Activated T-cell treated with anti-CD3 and anti-CD28 coated beads, Interleukin-2, amount 50 U/mL, for 24 hours (primary cell): Measurements from ENCODE around the gene PIK3CB.
"Not testable (repeated sequence)": the region's sequence is repeated elsewhere in the genome, so short reads cannot be mapped to it uniquely, and the experiment has no call there.

Source experiments
- DNase-seq: peaks from one replicate; pipeline ENCODE4 v3.0.0-alpha.2; 2020
- H3K27ac Mint-ChIP-seq: 2 replicates; pipeline ENCODE4 v1.8.0; 2020; ENCODE audit warnings: mild to moderate bottlenecking, mixed read lengths
- H3K27me3 Mint-ChIP-seq: 2 replicates; pipeline ENCODE4 v1.8.0; 2020; ENCODE audit warnings: mixed read lengths
- H3K36me3 Mint-ChIP-seq: 2 replicates; pipeline ENCODE4 v1.8.0; 2020; ENCODE audit warnings: low read depth, mixed read lengths
- H3K4me1 Mint-ChIP-seq: 2 replicates; pipeline ENCODE4 v1.8.0; 2020; ENCODE audit warnings: low read depth, mixed read lengths
- H3K4me3 Mint-ChIP-seq: 2 replicates; pipeline ENCODE4 v1.8.0; 2020; ENCODE audit warnings: mild to moderate bottlenecking, moderate library complexity, mixed read lengths
- H3K9me3 Mint-ChIP-seq: 2 replicates; pipeline ENCODE4 v1.8.0; 2020; ENCODE audit warnings: mixed read lengths

The PIK3CB gene

DNA sequence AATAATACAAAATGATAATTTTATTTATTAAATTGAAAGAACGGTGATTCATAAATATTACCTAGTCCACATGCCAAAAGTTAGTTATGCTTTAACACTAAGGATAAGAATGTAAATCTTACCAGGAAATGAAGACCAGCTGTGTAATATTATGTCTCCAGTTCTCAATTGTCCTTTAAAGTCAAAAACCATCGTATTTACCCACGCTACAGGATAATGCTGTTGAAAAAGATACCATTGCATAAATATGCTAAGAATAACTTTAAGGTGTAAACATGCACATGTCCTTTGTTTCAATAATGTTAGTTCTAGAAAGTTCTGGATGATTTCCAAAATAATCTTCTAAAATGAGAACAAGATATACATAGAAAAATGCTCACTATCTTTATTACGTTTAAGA lies 122.6 kb downstream of the PIK3CB start:
- H3K9me3 Mint-ChIP-seq = no peaks in the 10 kb centered on the region

DNA sequence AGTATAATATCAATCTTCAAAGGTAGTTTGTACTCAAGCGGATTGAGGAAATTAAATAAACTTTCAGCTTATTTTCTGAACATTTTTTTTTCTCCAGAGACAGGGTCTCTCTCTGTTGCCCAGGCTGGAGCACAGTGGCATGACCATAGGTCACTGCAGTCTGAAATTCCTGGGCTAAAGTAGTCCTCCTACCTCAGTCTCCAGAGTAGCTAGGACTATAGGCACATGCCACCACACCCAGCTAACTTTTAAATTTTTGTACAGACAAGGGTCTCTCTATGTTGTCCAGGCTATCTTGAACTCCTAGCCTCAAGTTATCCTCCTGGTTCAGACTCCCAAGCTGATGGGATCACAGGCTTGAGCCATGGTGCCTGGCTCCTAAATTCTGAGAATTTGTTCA lies 129.1 kb downstream of the PIK3CB start:
- Mint-ChIP-seq H3K27me3 (no peaks in the 10 kb centered on the region), H3K9me3 (no peaks in the 10 kb centered on the region), H3K36me3 (peaks cover 40% of the 10 kb centered on the region), H3K4me3 (no peak overlapping the region), H3K4me1 (no peaks in the 10 kb centered on the region), H3K27ac (no peak overlapping the region)
- DNase-seq = no peak

More for the DNA sequence above, 122.6 kb downstream of the PIK3CB start:
- no peaks in the 10 kb centered on the region for H3K4me1 Mint-ChIP-seq
- peaks cover 39% of the 10 kb centered on the region for H3K36me3 Mint-ChIP-seq
- DNase-seq = no peak
- no peak overlapping the region for H3K27ac Mint-ChIP-seq
- H3K27me3 Mint-ChIP-seq = no peaks in the 10 kb centered on the region
- no peak overlapping the region for H3K4me3 Mint-ChIP-seq

DNA sequence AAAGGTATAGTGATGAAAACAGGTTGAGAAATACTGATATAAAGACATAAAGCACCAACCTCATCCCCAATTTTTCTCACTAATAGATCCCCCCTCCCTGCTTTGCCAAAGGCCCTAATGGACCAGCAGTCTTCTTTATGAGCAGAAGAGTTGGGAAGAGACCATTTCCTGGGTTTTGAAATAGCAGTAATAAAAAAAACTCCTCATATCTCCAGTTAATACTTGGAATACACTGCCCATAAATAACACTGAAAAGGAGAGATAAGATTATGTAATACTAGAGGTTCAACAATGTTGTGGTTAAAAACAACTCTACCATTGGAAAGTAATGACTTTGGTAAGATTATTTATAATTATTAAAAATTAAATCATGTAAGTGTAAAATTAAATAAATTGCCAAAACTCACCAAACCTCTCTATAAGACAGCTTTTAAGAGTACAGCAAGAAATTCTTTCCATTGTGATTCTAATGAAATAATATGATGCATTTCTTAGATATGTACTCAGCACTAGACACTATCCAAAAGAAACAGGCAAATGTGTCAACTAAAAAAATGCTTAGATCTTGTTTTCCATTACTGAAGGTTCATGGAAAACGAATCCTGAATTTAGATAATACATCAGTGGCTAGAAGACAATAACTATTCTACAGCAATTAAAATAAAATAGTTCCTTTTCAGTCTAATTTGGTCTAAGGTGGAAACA lies 137.9 kb downstream of the PIK3CB start:
- no peak for DNase-seq
- Mint-ChIP-seq H3K36me3 (peaks cover 53% of the 10 kb centered on the region), H3K4me1 (no peaks in the 10 kb centered on the region), H3K4me3 (no peak overlapping the region), H3K27ac (no peak overlapping the region), H3K9me3 (no peaks in the 10 kb centered on the region), H3K27me3 (no peaks in the 10 kb centered on the region)

DNA sequence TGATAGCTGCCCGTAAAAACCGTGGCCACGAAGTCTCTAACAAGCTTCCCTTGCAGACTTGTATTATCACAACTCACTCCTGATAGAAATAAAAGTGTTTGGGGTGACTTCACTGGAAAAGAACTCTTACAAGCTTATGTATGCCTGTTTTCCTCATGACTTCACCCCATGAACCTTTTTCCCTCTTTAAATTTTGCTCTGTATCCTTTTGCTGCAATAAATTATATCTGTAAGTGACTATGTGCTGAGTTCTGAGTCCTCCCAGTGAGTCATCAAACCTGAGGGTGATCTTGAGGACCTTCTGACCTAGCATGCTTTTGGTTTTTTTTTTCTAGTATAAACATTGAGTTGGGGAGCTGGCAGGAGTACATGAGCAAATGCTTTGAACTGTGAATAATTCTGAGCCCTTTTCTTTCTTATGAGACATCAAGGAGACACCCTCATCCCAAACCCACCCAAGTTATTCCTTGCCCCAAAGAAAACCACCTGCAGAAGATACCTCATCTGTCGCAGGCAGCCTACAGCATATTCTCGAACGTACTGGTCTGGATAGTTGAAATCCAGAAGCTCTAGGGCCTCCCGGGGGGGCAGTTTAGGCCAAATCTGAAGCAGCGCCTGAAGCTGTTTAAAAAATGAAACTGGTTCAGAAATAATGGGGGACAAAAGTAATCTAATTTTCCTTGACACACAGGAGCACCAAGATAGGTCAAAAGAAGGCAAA lies 140.3 kb downstream of the PIK3CB start:
- no peaks in the 10 kb centered on the region for H3K27me3 Mint-ChIP-seq
- H3K4me3 Mint-ChIP-seq = no peak overlapping the region
- no peaks in the 10 kb centered on the region for H3K4me1 Mint-ChIP-seq
- H3K27ac Mint-ChIP-seq = no peak overlapping the region
- peaks cover 50% of the 10 kb centered on the region for H3K36me3 Mint-ChIP-seq
- DNase-seq = no peak
- no peaks in the 10 kb centered on the region for H3K9me3 Mint-ChIP-seq

DNA sequence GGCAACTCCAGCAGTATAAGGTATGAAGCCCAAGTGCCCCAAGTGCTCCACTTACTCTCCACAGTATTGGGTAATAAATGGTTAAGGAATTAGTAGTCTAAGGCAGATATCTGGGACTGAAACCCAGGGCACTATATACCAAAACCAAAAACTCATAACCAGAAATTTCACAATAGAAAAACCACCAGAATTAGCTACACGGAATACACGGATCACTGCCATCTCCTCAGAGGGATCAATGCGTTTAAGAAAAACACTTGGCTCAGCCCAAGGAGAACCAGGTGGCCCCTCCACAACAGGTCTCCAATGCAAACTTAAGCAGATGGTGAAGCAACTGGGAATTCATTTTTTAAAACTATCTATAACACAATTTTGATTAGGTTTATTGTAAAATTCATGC lies 142.6 kb downstream of the PIK3CB start:
- H3K36me3 Mint-ChIP-seq = peaks cover 51% of the 10 kb centered on the region
- no peaks in the 10 kb centered on the region for H3K27me3 Mint-ChIP-seq
- no peaks in the 10 kb centered on the region for H3K9me3 Mint-ChIP-seq
- no peak overlapping the region for H3K4me3 Mint-ChIP-seq
- no peak overlapping the region for H3K27ac Mint-ChIP-seq
- DNase-seq = no peak
- peaks cover 6% of the 10 kb centered on the region for H3K4me1 Mint-ChIP-seq

DNA sequence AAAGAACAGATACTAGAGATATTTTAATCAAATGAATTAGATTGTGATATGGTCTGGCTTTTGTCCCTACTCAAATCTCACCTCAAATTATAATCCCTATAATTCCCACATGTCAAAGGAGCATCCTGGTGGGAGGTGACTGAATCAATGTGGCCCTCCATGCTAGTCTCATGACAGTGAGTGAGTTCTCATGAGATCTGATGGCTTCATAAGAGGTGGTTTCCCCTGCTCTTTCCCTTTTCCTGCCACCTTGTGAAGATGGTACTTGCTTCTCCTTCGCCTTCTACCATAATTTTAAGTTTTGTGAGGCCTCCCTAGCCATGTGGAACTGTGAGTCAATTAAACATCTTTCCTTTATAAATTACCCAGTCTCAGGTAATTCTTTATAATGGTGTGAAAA lies 143.4 kb downstream of the PIK3CB start:
- H3K4me1 Mint-ChIP-seq = peaks cover 14% of the 10 kb centered on the region
- H3K4me3 Mint-ChIP-seq = no peak overlapping the region
- no peaks in the 10 kb centered on the region for H3K9me3 Mint-ChIP-seq
- H3K36me3 Mint-ChIP-seq = peaks cover 57% of the 10 kb centered on the region
- no peak for DNase-seq
- H3K27ac Mint-ChIP-seq = peak overlapping the region; percentile 24
- no peaks in the 10 kb centered on the region for H3K27me3 Mint-ChIP-seq

DNA sequence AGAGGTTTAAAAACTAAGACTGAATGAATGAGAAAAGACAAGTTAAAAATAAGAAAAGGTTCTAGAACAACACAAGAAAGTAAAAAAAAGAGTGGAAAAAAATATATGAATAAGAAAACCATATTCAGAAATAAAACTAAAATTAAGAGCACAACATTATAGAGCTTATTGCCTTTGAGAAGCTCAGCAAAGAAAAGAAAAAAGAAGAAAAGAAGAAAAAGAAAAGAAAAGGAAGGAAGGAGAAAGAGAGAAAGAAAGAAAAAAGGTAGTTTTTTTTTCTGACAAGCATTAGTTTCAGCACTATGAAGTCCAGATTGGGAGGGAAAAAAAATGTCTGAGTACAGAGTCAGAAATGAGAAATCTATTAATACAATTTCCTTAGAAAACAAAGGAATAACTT lies 144.7 kb downstream of the PIK3CB start:
- H3K27me3 Mint-ChIP-seq = no peaks in the 10 kb centered on the region
- H3K4me3 Mint-ChIP-seq = no peak overlapping the region
- no peak overlapping the region for H3K27ac Mint-ChIP-seq
- DNase-seq = no peak
- H3K4me1 Mint-ChIP-seq = peaks cover 14% of the 10 kb centered on the region
- H3K9me3 Mint-ChIP-seq = no peaks in the 10 kb centered on the region
- peaks cover 60% of the 10 kb centered on the region for H3K36me3 Mint-ChIP-seq

DNA sequence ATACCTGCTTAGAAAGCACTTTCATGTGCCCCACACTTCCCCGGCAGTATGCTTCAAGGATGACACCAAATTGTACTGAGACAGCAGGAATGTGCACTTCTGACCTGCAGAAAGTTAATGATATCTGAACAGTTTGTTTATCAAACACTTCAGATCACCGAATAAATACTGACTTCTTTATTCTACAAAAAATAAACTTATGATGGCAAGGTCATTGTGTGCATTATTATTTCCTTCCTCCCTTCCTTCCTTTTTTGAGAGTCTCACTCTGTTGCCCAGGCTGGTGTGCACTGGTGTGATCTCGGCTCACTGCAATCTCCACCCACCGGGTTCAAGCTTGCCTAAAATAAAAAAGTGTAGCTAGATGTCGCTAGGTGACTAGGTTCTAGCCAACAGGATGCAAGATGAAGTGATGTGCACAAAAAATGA lies 145.8 kb downstream of the PIK3CB start:
- Mint-ChIP-seq H3K4me3 (no peak overlapping the region), H3K36me3 (peaks cover 54% of the 10 kb centered on the region), H3K27ac (no peak overlapping the region), H3K4me1 (peaks cover 14% of the 10 kb centered on the region), H3K9me3 (no peaks in the 10 kb centered on the region), H3K27me3 (no peaks in the 10 kb centered on the region)
- DNase-seq = no peak

DNA sequence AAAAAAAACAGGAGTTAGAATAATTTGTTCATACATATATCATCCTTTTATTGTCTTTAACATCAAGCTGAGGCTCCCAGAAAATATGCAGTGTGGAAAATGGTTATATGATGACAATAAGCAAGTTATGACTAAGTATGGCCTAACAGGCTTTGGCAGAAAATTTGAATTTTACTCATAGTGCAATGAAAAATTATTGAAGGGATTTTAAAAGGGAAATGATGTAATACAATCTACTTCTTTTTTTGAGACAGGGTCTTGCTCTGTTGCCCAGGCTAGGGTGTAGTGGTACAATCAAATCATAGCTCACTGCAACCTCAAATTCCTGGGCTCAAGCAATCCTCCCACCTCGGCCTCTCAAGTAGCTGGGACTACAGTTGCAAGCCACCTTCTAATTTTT lies 147.5 kb downstream of the PIK3CB start:
- H3K27ac Mint-ChIP-seq = peak overlapping the region; percentile 89
- DNase-seq = no peak
- peaks cover 14% of the 10 kb centered on the region for H3K4me1 Mint-ChIP-seq
- H3K4me3 Mint-ChIP-seq = no peak overlapping the region
- H3K36me3 Mint-ChIP-seq = peaks cover 61% of the 10 kb centered on the region
- H3K27me3 Mint-ChIP-seq = no peaks in the 10 kb centered on the region
- H3K9me3 Mint-ChIP-seq = no peaks in the 10 kb centered on the region

DNA sequence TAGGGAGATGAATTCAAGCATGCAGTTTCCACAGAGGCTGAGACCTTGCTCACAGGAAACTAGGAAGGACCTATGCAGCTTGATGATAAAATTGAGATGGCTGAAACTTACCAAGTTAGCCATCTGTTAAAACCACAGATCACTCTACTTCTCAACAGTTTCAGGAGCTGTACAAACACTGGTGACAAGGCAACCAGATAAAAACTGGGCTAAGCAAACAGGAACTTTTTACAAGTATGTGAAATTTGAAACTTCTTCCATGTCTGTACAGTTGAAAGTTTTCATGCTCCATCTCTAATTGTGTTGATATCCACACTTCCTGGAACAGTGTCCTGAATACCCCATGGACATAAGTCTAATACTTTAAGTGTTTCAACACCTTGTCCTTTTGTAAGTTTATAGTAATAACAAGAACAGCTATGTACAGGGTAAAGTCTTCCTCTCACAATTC lies 147.9 kb downstream of the PIK3CB start:
- H3K9me3 Mint-ChIP-seq = no peaks in the 10 kb centered on the region
- no peak overlapping the region for H3K4me3 Mint-ChIP-seq
- H3K27me3 Mint-ChIP-seq = no peaks in the 10 kb centered on the region
- DNase-seq = no peak
- H3K36me3 Mint-ChIP-seq = peaks cover 61% of the 10 kb centered on the region
- H3K27ac Mint-ChIP-seq = peak overlapping the region; percentile 89
- peaks cover 14% of the 10 kb centered on the region for H3K4me1 Mint-ChIP-seq

DNA sequence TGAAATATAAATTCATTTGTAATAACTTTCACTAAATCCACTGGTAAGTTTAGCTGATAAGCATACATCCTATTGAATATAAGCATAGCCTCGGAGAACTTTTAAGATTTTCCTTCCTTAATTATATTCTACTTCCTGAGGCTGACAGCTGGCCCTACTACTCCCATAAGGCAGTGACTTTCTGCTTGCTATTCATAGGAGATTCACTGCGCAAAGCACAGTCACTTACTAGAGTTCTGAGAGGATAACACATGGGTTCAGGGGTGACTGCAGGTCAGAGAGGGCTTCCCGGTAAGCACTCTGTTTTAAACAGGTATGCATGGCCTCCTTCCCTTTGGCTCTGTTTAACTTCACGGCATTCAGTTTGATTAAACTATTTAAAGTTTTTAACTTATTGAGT lies 150.3 kb downstream of the PIK3CB start:
- H3K4me3 Mint-ChIP-seq = no peak overlapping the region
- peaks cover 14% of the 10 kb centered on the region for H3K4me1 Mint-ChIP-seq
- H3K9me3 Mint-ChIP-seq = no peaks in the 10 kb centered on the region
- no peak for DNase-seq
- no peaks in the 10 kb centered on the region for H3K27me3 Mint-ChIP-seq
- no peak overlapping the region for H3K27ac Mint-ChIP-seq
- H3K36me3 Mint-ChIP-seq = peaks cover 70% of the 10 kb centered on the region

DNA sequence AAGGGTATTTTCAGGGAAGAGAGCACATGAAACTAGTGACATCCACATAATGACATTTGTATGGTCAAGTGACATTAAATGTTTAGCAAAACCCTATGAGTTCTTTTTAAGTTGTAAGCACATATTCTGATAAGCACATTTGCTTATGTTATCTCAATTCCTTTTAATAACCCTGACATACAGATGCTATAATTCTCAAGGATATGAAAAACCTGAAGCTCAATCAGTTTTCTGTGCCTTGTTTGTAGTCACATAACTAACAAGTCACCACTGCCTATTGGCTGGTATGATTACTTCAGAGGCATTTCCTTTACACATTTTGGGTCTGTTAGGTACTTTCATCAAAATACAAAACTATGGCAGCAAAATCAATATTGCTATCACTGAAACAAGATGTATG lies 152.1 kb downstream of the PIK3CB start:
- Mint-ChIP-seq H3K4me3 (no peak overlapping the region), H3K9me3 (no peaks in the 10 kb centered on the region), H3K27ac (no peak overlapping the region), H3K4me1 (peaks cover 13% of the 10 kb centered on the region), H3K27me3 (no peaks in the 10 kb centered on the region), H3K36me3 (peaks cover 68% of the 10 kb centered on the region)
- DNase-seq = no peak

DNA sequence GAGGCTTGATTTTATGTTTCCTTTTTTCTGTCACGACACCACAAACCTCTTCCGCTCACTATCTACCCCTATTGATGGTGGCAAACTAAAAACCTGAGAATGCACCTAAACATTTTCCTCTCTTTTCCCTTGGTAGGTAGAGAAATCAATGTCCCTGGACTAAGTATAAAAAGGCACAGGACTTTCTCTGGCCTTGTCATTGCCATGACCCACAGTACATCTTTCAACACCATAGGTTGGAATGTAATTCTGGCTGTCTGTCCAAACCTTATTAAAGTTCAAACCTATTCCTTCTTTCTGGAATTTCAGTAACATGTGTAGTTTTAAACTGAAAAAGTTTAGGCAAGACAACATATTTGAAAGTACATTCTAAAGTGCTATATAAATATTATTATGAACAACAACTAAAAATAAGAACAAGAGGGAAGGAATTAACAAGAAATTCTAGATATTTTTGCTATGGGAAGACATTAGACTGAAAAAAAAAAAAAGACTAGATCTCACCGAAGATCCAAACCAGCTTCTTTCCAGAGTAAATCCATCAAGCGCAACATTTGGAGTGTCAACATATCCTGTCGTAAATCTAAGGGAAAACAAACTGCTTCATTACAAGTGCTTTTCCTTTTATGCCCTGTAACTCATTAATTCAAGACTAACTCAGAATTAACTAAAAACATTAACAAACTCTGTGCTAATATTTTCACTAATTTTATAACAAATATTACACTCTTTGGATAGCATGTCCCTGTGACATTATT lies 153.1 kb downstream of the PIK3CB start:
- no peak overlapping the region for H3K27ac Mint-ChIP-seq
- no peaks in the 10 kb centered on the region for H3K9me3 Mint-ChIP-seq
- no peak for DNase-seq
- peaks cover 3% of the 10 kb centered on the region for H3K4me1 Mint-ChIP-seq
- peaks cover 67% of the 10 kb centered on the region for H3K36me3 Mint-ChIP-seq
- H3K4me3 Mint-ChIP-seq = no peak overlapping the region
- no peaks in the 10 kb centered on the region for H3K27me3 Mint-ChIP-seq

DNA sequence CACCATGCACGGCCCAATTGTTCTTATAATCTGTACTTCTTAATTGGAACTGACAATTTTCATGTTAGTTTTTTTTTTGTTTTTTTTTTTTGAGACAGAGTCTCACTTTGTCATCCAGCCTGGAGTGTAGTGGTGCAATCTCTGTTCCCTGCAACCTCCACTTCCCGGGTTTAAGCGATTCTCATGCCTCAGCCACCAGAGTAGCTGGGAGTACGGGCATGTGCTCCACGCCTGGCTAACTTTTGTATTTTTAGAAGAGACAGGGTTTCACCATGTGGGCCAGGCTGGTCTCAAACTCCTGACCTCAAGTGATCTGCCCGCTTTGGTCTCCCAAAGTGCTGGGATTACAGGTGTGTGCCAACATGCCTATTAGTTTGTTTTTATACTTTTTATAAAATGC lies 153.8 kb downstream of the PIK3CB start:
- H3K36me3 Mint-ChIP-seq = peaks cover 71% of the 10 kb centered on the region
- H3K27ac Mint-ChIP-seq, H3K27me3 Mint-ChIP-seq, H3K4me1 Mint-ChIP-seq, DNase-seq, H3K9me3 Mint-ChIP-seq, H3K4me3 Mint-ChIP-seq: not testable (repeated sequence)
